Hematopoietic multipotent progenitor cell treated with erythropoietin and hydrocortisone succinate and interleukin-3 and kit ligand, for 17 days (in vitro differentiated cells): ENCODE data around the gene TMEM98.
A peak's percentile ranks its signal among the peaks of the same experiment; 100 is the strongest.
"Not testable (repeated sequence)": the region's sequence is repeated elsewhere in the genome, so short reads cannot be mapped to it uniquely, and the experiment has no call there.

Experiments
- DNase-seq: peaks from one replicate; pipeline ENCODE4 v3.0.0-alpha.2; 2015; ENCODE audit warnings: low spot score

The TMEM98 gene

GRCh38 chr17:32915245-32915644, 12.7 kb upstream of the TMEM98 start:
- DNase-seq: peak; percentile 52

GRCh38 chr17:32916134-32916533, 11.8 kb upstream of the TMEM98 start:
- no peak for DNase-seq

- DNase-seq: no peak
These were observed 10.9 kb upstream of the TMEM98 start for GRCh38 chr17:32917081-32917480.

GRCh38 chr17:32917842-32918241, 10.1 kb upstream of the TMEM98 start:
- no peak for DNase-seq

GRCh38 chr17:32919876-32920275, 8.1 kb upstream of the TMEM98 start:
- DNase-seq: not testable (repeated sequence)

GRCh38 chr17:32920293-32920692, 7.7 kb upstream of the TMEM98 start:
- no peak for DNase-seq

GRCh38 chr17:32921017-32921416, 6.9 kb upstream of the TMEM98 start:
- DNase-seq: no peak

- not testable (repeated sequence) for DNase-seq
These were observed 4.0 kb upstream of the TMEM98 start for GRCh38 chr17:32923905-32924304.

- DNase-seq: no peak
These were observed 1.8 kb upstream of the TMEM98 start for GRCh38 chr17:32926183-32926582.

- DNase-seq: not testable (repeated sequence)
These were observed 1.2 kb upstream of the TMEM98 start for GRCh38 chr17:32926789-32927188.

GRCh38 chr17:32927201-32927723, 691 bp upstream of the TMEM98 start:
- no peak for DNase-seq

- DNase-seq: no peak
These were observed 908 bp downstream of the TMEM98 start for GRCh38 chr17:32928586-32929535.

- no peak for DNase-seq
These were observed 1.6 kb downstream of the TMEM98 start for GRCh38 chr17:32929588-32929987.

GRCh38 chr17:32930512-32930911, 2.6 kb downstream of the TMEM98 start:
- no peak for DNase-seq

GRCh38 chr17:32931686-32932085, 3.7 kb downstream of the TMEM98 start:
- no peak for DNase-seq

GRCh38 chr17:32933881-32934280, 5.9 kb downstream of the TMEM98 start:
- no peak for DNase-seq

GRCh38 chr17:32935726-32936125, 7.8 kb downstream of the TMEM98 start:
- DNase-seq: no peak

- DNase-seq: no peak
These were observed 8.4 kb downstream of the TMEM98 start for GRCh38 chr17:32936186-32936893.

- DNase-seq: peak; percentile 80
These were observed 9.0 kb downstream of the TMEM98 start for GRCh38 chr17:32936894-32937500.

GRCh38 chr17:32940706-32941390, 12.9 kb downstream of the TMEM98 start:
- no peak for DNase-seq

- DNase-seq: no peak
These were observed 13.6 kb downstream of the TMEM98 start for GRCh38 chr17:32941419-32942032.
